CD14-positive monocyte (primary cell): ENCODE measurements around the gene GRM8. TPM values are rescaled to one million over a fixed set of nuclear protein-coding genes. Genes with fewer than 3 reads are reported as not detected.

Source experiments
- DNase-seq, 3 donors: peaks; one replicate each; pipeline ENCODE4 v3.0.0-alpha.2; 2011 to 2022
- H2AFZ ChIP-seq: 2 replicates; pipeline ENCODE4 v1.6.0; 2012; ENCODE audit warnings: mild to moderate bottlenecking, low read depth, low read length, inconsistent platforms; ENCODE audit not compliant: insufficient read depth, poor library complexity, severe bottlenecking
- H3K27ac ChIP-seq, 2 donors: 1 replicate in 1 of 2; 2 replicates in 1 of 2; pipeline ENCODE4 v1.5.1; 2012 to 2013; ENCODE audit warnings: low read length in 2 of 2, control low read depth in 1 of 2, inconsistent platforms in 1 of 2, low read depth in 1 of 2, mild to moderate bottlenecking in 1 of 2
- H3K27me3 ChIP-seq, 2 donors: one replicate each; pipeline versions ENCODE4 v1.6.0 to v1.6.1; 2011 to 2013; ENCODE audit warnings: low read length in 2 of 2; ENCODE audit not compliant: control insufficient read depth in 2 of 2, insufficient read depth in 2 of 2
- H3K36me3 ChIP-seq, 2 donors: replicated peaks in 1 of 2; 1 replicate in 1 of 2; 2 replicates in 1 of 2; pipeline versions ENCODE4 v1.5.1 to v1.6.1; 2012 to 2013; ENCODE audit warnings: low read length in 2 of 2, control low read depth in 1 of 2, inconsistent platforms in 1 of 2, mild to moderate bottlenecking in 1 of 2; ENCODE audit not compliant: insufficient read depth in 2 of 2, control insufficient read depth in 1 of 2
- H3K4me1 ChIP-seq, 2 donors: 1 replicate in 1 of 2; 2 replicates in 1 of 2; pipeline versions ENCODE4 v1.5.1 to v1.6.1; 2012 to 2013; ENCODE audit warnings: low read length in 2 of 2, control low read depth in 1 of 2, inconsistent platforms in 1 of 2, mild to moderate bottlenecking in 1 of 2, moderate library complexity in 1 of 2; ENCODE audit not compliant: insufficient read depth in 2 of 2, control insufficient read depth in 1 of 2
- H3K4me2 ChIP-seq: replicated peaks from 2 replicates; pipeline ENCODE3; 2012; ENCODE audit warnings: low read length, moderate library complexity, mild to moderate bottlenecking; ENCODE audit not compliant: poor library complexity, severe bottlenecking; ENCODE audit errors: extremely low read depth
- H3K4me3 ChIP-seq, 3 experiments: fragments of 200-600 bp in 1 of 3; sonication (generic) in 1 of 3; replicated peaks in 1 of 3; 1 replicate in 2 of 3; 2 replicates in 1 of 3; pipeline ENCODE4 v1.5.1; 2011 to 2013; ENCODE audit warnings: low read length in 3 of 3, mild to moderate bottlenecking in 3 of 3, control low read depth in 2 of 3, low read depth in 2 of 3, inconsistent platforms in 1 of 3, moderate library complexity in 1 of 3
- H3K79me2 ChIP-seq: 2 replicates; pipeline ENCODE4 v1.6.0; 2012; ENCODE audit warnings: mild to moderate bottlenecking, control low read depth, inconsistent platforms, low read length, moderate library complexity; ENCODE audit not compliant: insufficient read depth
- H3K9ac ChIP-seq: 2 replicates; pipeline ENCODE4 v1.6.0; 2017; ENCODE audit warnings: low read length, mild to moderate bottlenecking; ENCODE audit not compliant: insufficient read depth, poor library complexity, severe bottlenecking
- H3K9me3 ChIP-seq, 2 donors: replicated peaks in 1 of 2; 1 replicate in 1 of 2; 2 replicates in 1 of 2; pipeline versions ENCODE4 v1.5.1 to v1.6.1; 2012 to 2013; ENCODE audit warnings: low read length in 2 of 2, control low read depth in 1 of 2; ENCODE audit not compliant: control insufficient read depth in 1 of 2, insufficient read depth in 1 of 2
- H4K20me1 ChIP-seq: 2 replicates; pipeline ENCODE4 v1.6.0; 2012; ENCODE audit warnings: mild to moderate bottlenecking, low read length, control low read depth, moderate library complexity; ENCODE audit not compliant: insufficient read depth
- H3K27ac Mint-ChIP-seq, 7 donors: one replicate each; pipeline ENCODE4 v1.8.0; 2020; ENCODE audit warnings: mild to moderate bottlenecking in 7 of 7, mixed read lengths in 7 of 7, moderate library complexity in 6 of 7, inconsistent platforms in 2 of 7
- H3K27me3 Mint-ChIP-seq, 3 donors: one replicate each; pipeline ENCODE4 v1.8.0; 2021 to 2022; ENCODE audit warnings: low read depth in 3 of 3, mild to moderate bottlenecking in 3 of 3, mixed read lengths in 3 of 3, moderate library complexity in 3 of 3, inconsistent platforms in 1 of 3
- H3K36me3 Mint-ChIP-seq, 2 donors: one replicate each; pipeline ENCODE4 v1.8.0; 2020; ENCODE audit warnings: mixed read lengths in 2 of 2, inconsistent platforms in 1 of 2, mild to moderate bottlenecking in 1 of 2
- H3K4me1 Mint-ChIP-seq: one replicate; pipeline ENCODE4 v1.8.0; 2020; ENCODE audit warnings: mild to moderate bottlenecking, mixed read lengths
- H3K4me3 Mint-ChIP-seq, 2 donors: one replicate each; pipeline ENCODE4 v1.8.0; 2020; ENCODE audit warnings: mild to moderate bottlenecking in 2 of 2, mixed read lengths in 2 of 2, moderate library complexity in 1 of 2
- H3K9me3 Mint-ChIP-seq, 7 donors: one replicate each; pipeline ENCODE4 v1.8.0; 2020 to 2022; ENCODE audit warnings: mixed read lengths in 7 of 7, mild to moderate bottlenecking in 6 of 7, moderate library complexity in 6 of 7, inconsistent platforms in 2 of 7
- WGBS: methylation state at CpG from one replicate; pipeline ENCODE4 v1.1.5; 2013; ENCODE audit warnings: missing lambda C conversion rate; ENCODE audit not compliant: insufficient coverage; 5-methylcytosine and 5-hydroxymethylcytosine counted together
- intact Hi-C, 2 donors: fragments of 100-400 bp; cut with micrococcal nuclease; formaldehyde crosslinking; loops; one replicate each; pipeline versions ENCODE4 v1.15.0 to v1.15.1; 2023
- polyA plus RNA-seq, 3 donors: library from polyadenylated mRNA; depleted of rRNA in 1 of 3; unstranded in 2 of 3; stranded (reverse) in 1 of 3; fragments of 300-500 nt in 2 of 3; fragments of >200 nt in 1 of 3; fragmentation: Illumina TruSeq in 2 of 3; gene quantifications; 1 replicate in 2 of 3; 2 replicates in 1 of 3; pipeline ENCODE4 v1.2.3, GENCODE V29; 2012 to 2021
- TF ChIP-seq, protein P1 (sequence below): fragments of 200-600 bp; IDR thresholded peaks from one replicate; pipeline ENCODE4 v1.8.0; 2022; ENCODE audit warnings: antibody characterized with exemption, mild to moderate bottlenecking

GRM8 gene
- polyA plus RNA-seq, 3 donors = not detected

DNA sequence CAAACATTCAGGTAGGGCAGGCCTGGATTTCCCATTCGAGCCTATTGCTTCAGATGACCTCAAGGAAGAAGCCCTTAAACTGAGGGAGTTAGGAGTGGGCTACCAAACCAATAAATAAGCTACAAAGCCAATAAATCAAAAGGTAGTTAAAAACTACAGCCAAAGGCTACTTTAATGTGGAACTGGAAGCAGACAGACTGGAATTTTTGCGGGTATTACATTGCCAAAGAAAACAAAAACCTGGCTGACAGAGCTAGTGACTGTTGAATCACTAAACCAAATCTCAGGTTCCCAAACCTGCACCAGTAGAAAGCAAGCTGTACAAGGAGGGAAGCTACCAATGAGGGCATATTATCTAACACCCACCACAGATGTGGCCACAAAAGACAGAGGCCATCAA, 315.6 kb downstream of the GRM8 start:
- Mint-ChIP-seq H3K27ac (no peak overlapping the region), H3K4me1 (no peaks in the 10 kb centered on the region), H3K27me3 (peaks cover 0 to 4% (median 0%) of the 10 kb centered on the region in 3 donors), H3K36me3 (no peaks in the 10 kb centered on the region), H3K4me3 (no peak overlapping the region), H3K9me3 (peaks cover 0 to 4% (median 0%) of the 10 kb centered on the region in 7 donors)
- intact Hi-C loops = no loop called here
- H4K20me1 ChIP-seq = no peaks in the 10 kb centered on the region
- H2AFZ ChIP-seq = no peak overlapping the region
- no peaks in the 10 kb centered on the region for H3K4me1 ChIP-seq
- no peak overlapping the region for H3K4me2 ChIP-seq
- no peaks in the 10 kb centered on the region for H3K9me3 ChIP-seq
- H3K79me2 ChIP-seq = no peaks in the 10 kb centered on the region
- no peaks in the 10 kb centered on the region for H3K27me3 ChIP-seq
- H3K27ac ChIP-seq = no peak overlapping the region
- no CpG with 5 or more reads among the region's 2 CpGs for WGBS
- no peaks in the 10 kb centered on the region for H3K36me3 ChIP-seq
- no peak overlapping the region for H3K4me3 ChIP-seq
- no peak overlapping the region for H3K9ac ChIP-seq
- TF ChIP-seq, protein P1, sequence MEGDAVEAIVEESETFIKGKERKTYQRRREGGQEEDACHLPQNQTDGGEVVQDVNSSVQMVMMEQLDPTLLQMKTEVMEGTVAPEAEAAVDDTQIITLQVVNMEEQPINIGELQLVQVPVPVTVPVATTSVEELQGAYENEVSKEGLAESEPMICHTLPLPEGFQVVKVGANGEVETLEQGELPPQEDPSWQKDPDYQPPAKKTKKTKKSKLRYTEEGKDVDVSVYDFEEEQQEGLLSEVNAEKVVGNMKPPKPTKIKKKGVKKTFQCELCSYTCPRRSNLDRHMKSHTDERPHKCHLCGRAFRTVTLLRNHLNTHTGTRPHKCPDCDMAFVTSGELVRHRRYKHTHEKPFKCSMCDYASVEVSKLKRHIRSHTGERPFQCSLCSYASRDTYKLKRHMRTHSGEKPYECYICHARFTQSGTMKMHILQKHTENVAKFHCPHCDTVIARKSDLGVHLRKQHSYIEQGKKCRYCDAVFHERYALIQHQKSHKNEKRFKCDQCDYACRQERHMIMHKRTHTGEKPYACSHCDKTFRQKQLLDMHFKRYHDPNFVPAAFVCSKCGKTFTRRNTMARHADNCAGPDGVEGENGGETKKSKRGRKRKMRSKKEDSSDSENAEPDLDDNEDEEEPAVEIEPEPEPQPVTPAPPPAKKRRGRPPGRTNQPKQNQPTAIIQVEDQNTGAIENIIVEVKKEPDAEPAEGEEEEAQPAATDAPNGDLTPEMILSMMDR = no peak
- no peak for DNase-seq

- no peaks in the 10 kb centered on the region for H3K27me3 ChIP-seq
- H4K20me1 ChIP-seq = no peaks in the 10 kb centered on the region
- no peaks in the 10 kb centered on the region for H3K9me3 ChIP-seq
- Mint-ChIP-seq H3K27ac (no peak overlapping the region), H3K4me1 (no peaks in the 10 kb centered on the region), H3K4me3 (no peak overlapping the region), H3K9me3 (peaks cover 0 to 3% (median 0%) of the 10 kb centered on the region in 7 donors), H3K27me3 (peaks cover 0 to 3% (median 2%) of the 10 kb centered on the region in 3 donors), H3K36me3 (no peaks in the 10 kb centered on the region)
- no peak overlapping the region for H3K4me3 ChIP-seq
- no peaks in the 10 kb centered on the region for H3K79me2 ChIP-seq
- DNase-seq = no peak
- no peak overlapping the region for H2AFZ ChIP-seq
- H3K4me1 ChIP-seq = no peaks in the 10 kb centered on the region
- TF ChIP-seq, protein P1 = no peak
- H3K36me3 ChIP-seq = no peaks in the 10 kb centered on the region
- no peak overlapping the region for H3K4me2 ChIP-seq
- no peak overlapping the region for H3K27ac ChIP-seq
- intact Hi-C loops = no loop called here
- H3K9ac ChIP-seq = no peak overlapping the region
Measured at GRCh38 chr7:126931581-126931980, 321.2 kb downstream of the GRM8 start.
